Gastroesophageal sphincter (tissue), 4 donors: ENCODE results near the gene IDUA. TPM values are rescaled to one million over a fixed set of nuclear protein-coding genes. Genes with fewer than 3 reads are reported as not detected.
A peak's percentile ranks its signal among the peaks of the same experiment; 100 is the strongest.
"Not testable (repeated sequence)": the region's sequence is repeated elsewhere in the genome, so short reads cannot be mapped to it uniquely, and the experiment has no call there.

ENCODE experiments used
- ATAC-seq: fragments of 150-250 bp; one replicate; pipeline ENCODE4 v1.9.1; 2016; ENCODE audit warnings: mild to moderate bottlenecking, moderate library complexity
- H3K27ac ChIP-seq, 4 donors: fragments of 200-600 bp; sonication (generic) in 3 of 4; 1 replicate in 3 of 4; 2 replicates in 1 of 4; pipeline ENCODE4 v1.5.1; 2016 to 2019
- H3K27me3 ChIP-seq: fragments of 200-600 bp; sonication (generic); one replicate; pipeline ENCODE4 v1.5.1; 2019
- H3K36me3 ChIP-seq, 2 donors: fragments of 200-600 bp; sonication (generic); one replicate each; pipeline ENCODE4 v1.5.1; 2019; ENCODE audit warnings: control low read depth in 1 of 2
- H3K4me1 ChIP-seq, 3 donors: fragments of 200-600 bp; sonication (generic); 1 replicate in 2 of 3; 2 replicates in 1 of 3; pipeline ENCODE4 v1.5.1; 2016 to 2019; ENCODE audit warnings: control low read depth in 2 of 3
- H3K4me3 ChIP-seq, 2 donors: fragments of 200-600 bp; sonication (generic); one replicate each; pipeline ENCODE4 v1.5.1; 2019; ENCODE audit warnings: mild to moderate bottlenecking in 1 of 2, moderate library complexity in 1 of 2
- H3K9me3 ChIP-seq, 3 donors: fragments of 200-600 bp; sonication (generic); one replicate each; pipeline ENCODE4 v1.5.1; 2017 to 2019; ENCODE audit warnings: control low read depth in 2 of 3
- EP300 ChIP-seq: sonication (generic); formaldehyde crosslinking; IDR thresholded peaks from one replicate; pipeline ENCODE4 v1.6.1; 2017; ENCODE audit warnings: antibody characterized with exemption, mild to moderate bottlenecking
- POLR2A ChIP-seq, 2 donors: fragments of 450-650 bp; IDR thresholded peaks; one replicate each; pipeline ENCODE4 v1.6.1; 2017; ENCODE audit warnings: antibody characterized with exemption in 2 of 2, mild to moderate bottlenecking in 2 of 2, moderate library complexity in 1 of 2
- POLR2AphosphoS5 ChIP-seq: sonication (generic); formaldehyde crosslinking; IDR thresholded peaks from one replicate; pipeline ENCODE4 v1.6.1; 2017; ENCODE audit warnings: antibody characterized with exemption
- WGBS, 2 donors: methylation state at CpG; one replicate each; pipeline ENCODE4 v1.1.5; 2018; ENCODE audit warnings: low coverage in 1 of 2; 5-methylcytosine and 5-hydroxymethylcytosine counted together
- total RNA-seq, 4 donors: library from RNA; depleted of rRNA; stranded (reverse); fragments of >200 nt; gene quantifications; one replicate each; pipeline ENCODE4 v1.1.0, GENCODE V29; 2016
- TF ChIP-seq, protein P1 (sequence below), 4 experiments: fragments of 200-600 bp in 2 of 4; fragments of 450-650 bp in 2 of 4; sonication (generic) in 1 of 4; IDR thresholded peaks; one replicate each; pipeline ENCODE4 v1.5.1; 2017 to 2019; ENCODE audit warnings: antibody characterized with exemption in 4 of 4, mild to moderate bottlenecking in 2 of 4, moderate library complexity in 2 of 4

The IDUA gene
- total RNA-seq, 4 donors from 2014 or later = 4.6 to 15.1 (median 12.2) TPM

GRCh38 chr4:972651-973424 lies 14.0 kb upstream of the IDUA start:
- peak; percentile 46 for ATAC-seq
- H3K27ac ChIP-seq = peak overlapping the region in 3 of 4 donors; percentile 24 to 69 (median 41)
- H3K4me1 ChIP-seq = peaks cover 6 to 44% (median 14%) of the 10 kb centered on the region in 3 donors
- TF ChIP-seq POLR2AphosphoS5 (no peak), POLR2A (IDR thresholded peaks at IDR 0.05) (no peak), EP300 (no peak)
- TF ChIP-seq, protein P1, sequence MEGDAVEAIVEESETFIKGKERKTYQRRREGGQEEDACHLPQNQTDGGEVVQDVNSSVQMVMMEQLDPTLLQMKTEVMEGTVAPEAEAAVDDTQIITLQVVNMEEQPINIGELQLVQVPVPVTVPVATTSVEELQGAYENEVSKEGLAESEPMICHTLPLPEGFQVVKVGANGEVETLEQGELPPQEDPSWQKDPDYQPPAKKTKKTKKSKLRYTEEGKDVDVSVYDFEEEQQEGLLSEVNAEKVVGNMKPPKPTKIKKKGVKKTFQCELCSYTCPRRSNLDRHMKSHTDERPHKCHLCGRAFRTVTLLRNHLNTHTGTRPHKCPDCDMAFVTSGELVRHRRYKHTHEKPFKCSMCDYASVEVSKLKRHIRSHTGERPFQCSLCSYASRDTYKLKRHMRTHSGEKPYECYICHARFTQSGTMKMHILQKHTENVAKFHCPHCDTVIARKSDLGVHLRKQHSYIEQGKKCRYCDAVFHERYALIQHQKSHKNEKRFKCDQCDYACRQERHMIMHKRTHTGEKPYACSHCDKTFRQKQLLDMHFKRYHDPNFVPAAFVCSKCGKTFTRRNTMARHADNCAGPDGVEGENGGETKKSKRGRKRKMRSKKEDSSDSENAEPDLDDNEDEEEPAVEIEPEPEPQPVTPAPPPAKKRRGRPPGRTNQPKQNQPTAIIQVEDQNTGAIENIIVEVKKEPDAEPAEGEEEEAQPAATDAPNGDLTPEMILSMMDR (IDR thresholded peaks at IDR 0.05) = no peak
- no peaks in the 10 kb centered on the region for H3K9me3 ChIP-seq
- H3K36me3 ChIP-seq = no peaks in the 10 kb centered on the region
- peaks cover 13% of the 10 kb centered on the region for H3K27me3 ChIP-seq
- no CpG with 5 or more reads among the region's 65 CpGs for WGBS, 2 donors
- peak overlapping the region; percentile 71 to 83 for H3K4me3 ChIP-seq

DNA sequence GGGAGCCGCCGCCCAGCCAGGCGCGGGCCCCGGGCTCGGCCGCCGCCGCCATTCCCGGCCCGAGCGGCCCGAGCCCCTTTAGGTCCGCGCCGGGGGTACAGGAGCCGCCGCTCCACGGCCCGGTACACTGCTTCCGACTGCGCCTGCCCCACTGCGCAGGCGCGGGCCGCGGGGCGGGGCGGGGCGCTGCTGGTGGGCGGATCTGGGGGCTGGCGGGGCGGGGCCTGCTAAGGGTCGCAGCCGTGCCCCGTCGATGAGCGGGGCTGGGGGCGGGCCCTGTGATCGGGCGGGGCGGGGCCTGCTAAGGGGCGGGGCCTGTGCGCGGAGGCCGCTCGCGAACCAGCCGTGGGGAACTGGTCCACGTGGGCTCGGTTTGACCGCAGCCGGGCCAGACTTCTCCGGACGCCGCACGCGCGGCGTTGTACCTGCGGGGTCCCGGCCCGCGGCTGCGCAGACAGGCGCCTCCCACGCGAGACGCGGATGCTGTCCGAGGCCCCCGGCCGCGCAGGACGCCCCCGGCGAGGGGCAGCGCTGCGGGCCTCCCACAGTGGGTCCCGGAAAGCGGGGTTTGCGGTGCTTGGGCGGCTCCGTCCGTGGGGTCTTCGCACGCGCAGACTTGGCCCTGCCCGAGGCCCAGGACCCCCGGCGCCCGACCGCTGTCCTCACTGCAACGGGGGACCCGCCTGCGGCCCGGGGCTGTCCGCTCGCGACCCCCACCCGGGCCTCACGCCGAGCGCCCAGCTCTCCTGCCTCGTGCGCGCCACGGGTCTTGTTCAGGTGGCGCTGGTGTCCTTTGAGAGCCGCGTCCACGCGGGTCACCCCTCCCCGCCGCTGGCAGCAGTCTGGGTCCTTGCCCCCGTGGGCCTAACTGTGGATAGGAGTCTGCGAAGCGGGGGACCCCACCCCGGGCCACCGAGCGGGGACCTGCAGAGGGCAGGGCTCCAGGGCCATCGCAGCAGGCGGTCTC lies 13.1 kb upstream of the IDUA start, which contains the start of gene DGKQ:
Gene DGKQ (minus strand): TSS at position 139 of the 967 bp plus-strand sequence. CDS start 87 bp downstream, at position 52.
- TF ChIP-seq, protein P1 (IDR thresholded peaks at IDR 0.05) = no peak
- TF ChIP-seq EP300 = no peak
- no peak for TF ChIP-seq POLR2AphosphoS5
- no peak for TF ChIP-seq POLR2A (IDR thresholded peaks at IDR 0.05)
- H3K4me1 ChIP-seq = peaks cover 6 to 36% (median 14%) of the 10 kb centered on the region in 3 donors
- no CpG with 5 or more reads among the region's 123 CpGs for WGBS, 2 donors
- H3K27ac ChIP-seq = peak within 1 kb of the TSS in 3 of 4 donors; percentile 24 to 69 (median 41)
- no peaks in the 10 kb centered on the region for H3K36me3 ChIP-seq
- peak; percentile 96 for ATAC-seq
- H3K4me3 ChIP-seq = peak within 1 kb of the TSS; percentile 71 to 83
- no peaks in the 10 kb centered on the region for H3K9me3 ChIP-seq
- peaks cover 4% of the 10 kb centered on the region for H3K27me3 ChIP-seq

GRCh38 chr4:974668-975067 lies 12.2 kb upstream of the IDUA start:
- TF ChIP-seq, protein P1 (IDR thresholded peaks at IDR 0.05) = no peak
- TF ChIP-seq EP300 (no peak), POLR2AphosphoS5 (no peak), POLR2A (IDR thresholded peaks at IDR 0.05) (no peak)
- no peak for ATAC-seq
- H3K9me3 ChIP-seq = no peaks in the 10 kb centered on the region
- H3K36me3 ChIP-seq = no peaks in the 10 kb centered on the region
- H3K27ac ChIP-seq = no peak overlapping the region
- peaks cover 6 to 36% (median 14%) of the 10 kb centered on the region in 3 donors for H3K4me1 ChIP-seq
- 20 to 67% methylated on average over 1 of the region's 9 CpGs for WGBS, 2 donors
- no peak overlapping the region for H3K4me3 ChIP-seq
- H3K27me3 ChIP-seq = no peaks in the 10 kb centered on the region

- H3K4me1 ChIP-seq = peaks cover 6 to 27% (median 14%) of the 10 kb centered on the region in 3 donors
- not testable (repeated sequence) for ATAC-seq, H3K27ac ChIP-seq, H3K9me3 ChIP-seq, H3K4me3 ChIP-seq, H3K36me3 ChIP-seq, H3K27me3 ChIP-seq
- WGBS, 2 donors = no CpG with 5 or more reads among the region's 25 CpGs
Measured at GRCh38 chr4:976016-976415, 10.8 kb upstream of the IDUA start.
